B cell (primary cell): ENCODE results near the gene CBLN3. TPM values are rescaled to one million over a fixed set of nuclear protein-coding genes. Genes with fewer than 3 reads are reported as not detected.

Experiments
- ATAC-seq: fragments of 200-7000 bp; cut with Tn5 transposase; one replicate; pipeline ENCODE4 v1.10.0; 2021; ENCODE audit warnings: low read depth, mild to moderate bottlenecking, moderate number of reproducible peaks, moderate library complexity
- CTCF ChIA-PET: fragments of 350-600 bp; sonication (Branson Sonifier 250); formaldehyde crosslinking; loops from one replicate; lab custom pipeline; 2021; ENCODE audit warnings: antibody characterized with exemption, inconsistent platforms; lab: Charles Lee
- POLR2A ChIA-PET: fragments of 350-600 bp; sonication (Branson Sonifier 250); formaldehyde crosslinking; loops from one replicate; lab custom pipeline; 2021; ENCODE audit warnings: antibody characterized with exemption; lab: Charles Lee
- DNase-seq: peaks from one replicate; pipeline ENCODE4 v3.0.0; 2013
- H2AFZ ChIP-seq: 2 replicates; pipeline ENCODE4 v1.6.1; 2012; ENCODE audit warnings: mild to moderate bottlenecking, low read depth, low read length; ENCODE audit not compliant: insufficient read depth, poor library complexity, severe bottlenecking
- H3K27ac ChIP-seq, 2 donors: 1 replicate in 1 of 2; 2 replicates in 1 of 2; pipeline ENCODE4 v1.5.1; 2012 to 2013; ENCODE audit warnings: low read length in 2 of 2, mild to moderate bottlenecking in 2 of 2, moderate library complexity in 1 of 2
- H3K27me3 ChIP-seq, 4 experiments: fragments of 200-600 bp in 1 of 4; sonication (generic) in 1 of 4; replicated peaks in 1 of 4; 1 replicate in 2 of 4; 2 replicates in 2 of 4; pipeline versions ENCODE4 v1.6.1 to v1.7.0; 2013 to 2016; ENCODE audit warnings: low read length in 3 of 4, mild to moderate bottlenecking in 2 of 4, mixed read lengths in 1 of 4, moderate library complexity in 1 of 4; ENCODE audit not compliant: insufficient read depth in 4 of 4, control insufficient read depth in 3 of 4; ENCODE audit errors: control extremely low read depth in 1 of 4
- H3K36me3 ChIP-seq, 2 experiments: replicated peaks in 1 of 2; 1 replicate in 1 of 2; 2 replicates in 1 of 2; pipeline versions ENCODE4 v1.6.1 to v1.7.1; 2013; ENCODE audit warnings: low read length in 1 of 2; ENCODE audit not compliant: insufficient read depth in 2 of 2, control insufficient read depth in 1 of 2; ENCODE audit errors: control extremely low read depth in 1 of 2, extremely low read depth in 1 of 2
- H3K4me1 ChIP-seq, 2 donors: fragments of 200-600 bp in 1 of 2; sonication (generic) in 1 of 2; 1 replicate in 1 of 2; 2 replicates in 1 of 2; pipeline versions ENCODE4 v1.5.1 to v1.6.1; 2013 to 2017; ENCODE audit warnings: low read length in 2 of 2; ENCODE audit not compliant: control insufficient read depth in 2 of 2, insufficient read depth in 2 of 2
- H3K4me2 ChIP-seq: replicated peaks from 2 replicates; pipeline ENCODE3; 2012; ENCODE audit warnings: mild to moderate bottlenecking, low read depth, low read length; ENCODE audit not compliant: poor library complexity, severe bottlenecking
- H3K4me3 ChIP-seq, 5 experiments: fragments of 200-600 bp in 1 of 5; sonication (generic) in 1 of 5; 1 replicate in 3 of 5; 2 replicates in 2 of 5; pipeline versions ENCODE4 v1.5.1 to v1.7.0; 2011 to 2016; ENCODE audit warnings: low read length in 4 of 5, mild to moderate bottlenecking in 4 of 5, low read depth in 2 of 5, control low read depth in 1 of 5, moderate library complexity in 1 of 5; ENCODE audit not compliant: insufficient read depth in 1 of 5; ENCODE audit errors: control extremely low read depth in 1 of 5, extremely low read depth in 1 of 5
- H3K79me2 ChIP-seq: fragments of 200-600 bp; sonication (generic); one replicate; pipeline ENCODE4 v1.6.0; 2016; ENCODE audit warnings: low read length; ENCODE audit not compliant: control insufficient read depth, insufficient read depth
- H3K9ac ChIP-seq: fragments of 200-600 bp; sonication (generic); 2 replicates; pipeline ENCODE4 v1.6.1; 2017; ENCODE audit warnings: mild to moderate bottlenecking, low read length, moderate library complexity
- H3K9me3 ChIP-seq, 3 donors: one replicate each; pipeline versions ENCODE4 v1.6.1 to v1.7.1; 2013; ENCODE audit warnings: low read length in 2 of 3; ENCODE audit not compliant: control insufficient read depth in 2 of 3, insufficient read depth in 1 of 3; ENCODE audit errors: control extremely low read depth in 1 of 3
- H4K20me1 ChIP-seq: 2 replicates; pipeline ENCODE4 v1.6.0; 2012; ENCODE audit warnings: mild to moderate bottlenecking, low read length; ENCODE audit not compliant: insufficient read depth, control insufficient read depth, poor library complexity, severe bottlenecking
- H3K27ac Mint-ChIP-seq: one replicate; pipeline ENCODE4 v1.8.0; 2021; ENCODE audit warnings: mixed read lengths
- H3K27me3 Mint-ChIP-seq: one replicate; pipeline ENCODE4 v1.8.0; 2021; ENCODE audit warnings: mixed read lengths
- H3K4me1 Mint-ChIP-seq: one replicate; pipeline ENCODE4 v1.8.0; 2021; ENCODE audit warnings: mixed read lengths
- H3K4me3 Mint-ChIP-seq: one replicate; pipeline ENCODE4 v1.8.0; 2021; ENCODE audit warnings: mixed read lengths
- H3K9me3 Mint-ChIP-seq: one replicate; pipeline ENCODE4 v1.8.0; 2022; ENCODE audit warnings: mixed read lengths; ENCODE audit not compliant: insufficient read depth
- EZH2 ChIP-seq: IDR thresholded peaks from 2 replicates; pipeline ENCODE4 v1.6.1; 2012; ENCODE audit warnings: borderline replicate concordance, low read depth, mild to moderate bottlenecking, moderate library complexity, low read length; ENCODE audit not compliant: insufficient read depth, poor library complexity, severe bottlenecking
- WGBS: methylation state at CpG from one replicate; pipeline ENCODE4 v1.1.5; 2013; ENCODE audit warnings: missing lambda C conversion rate; ENCODE audit not compliant: insufficient coverage; 5-methylcytosine and 5-hydroxymethylcytosine counted together
- intact Hi-C: fragments of 100-400 bp; cut with micrococcal nuclease; formaldehyde crosslinking; loops from one replicate; pipeline ENCODE4 v1.10.0; 2022
- polyA plus RNA-seq: library from polyadenylated mRNA; depleted of rRNA; stranded (reverse); fragments of >200 nt; gene quantifications from 2 replicates; pipeline ENCODE4 v1.2.3, GENCODE V29; 2012
- total RNA-seq, 2 donors: library from RNA; stranded (reverse); fragments of 120-200 nt in 1 of 2; gene quantifications; 1 replicate in 1 of 2; 2 replicates in 1 of 2; pipeline versions ENCODE4 v1.2.3 to v1.2.4, GENCODE V29; 2013 to 2022
- TF ChIP-seq, protein P1 (sequence below): fragments of 200-600 bp; IDR thresholded peaks from one replicate; pipeline ENCODE4 v1.8.0; 2022; ENCODE audit warnings: antibody characterized with exemption, mild to moderate bottlenecking

CBLN3 gene
- total and polyA plus RNA-seq, 2 donors (not counting 1 experiment from before 2014, with no cell fraction given) = 35.0 to 134 TPM

DNA sequence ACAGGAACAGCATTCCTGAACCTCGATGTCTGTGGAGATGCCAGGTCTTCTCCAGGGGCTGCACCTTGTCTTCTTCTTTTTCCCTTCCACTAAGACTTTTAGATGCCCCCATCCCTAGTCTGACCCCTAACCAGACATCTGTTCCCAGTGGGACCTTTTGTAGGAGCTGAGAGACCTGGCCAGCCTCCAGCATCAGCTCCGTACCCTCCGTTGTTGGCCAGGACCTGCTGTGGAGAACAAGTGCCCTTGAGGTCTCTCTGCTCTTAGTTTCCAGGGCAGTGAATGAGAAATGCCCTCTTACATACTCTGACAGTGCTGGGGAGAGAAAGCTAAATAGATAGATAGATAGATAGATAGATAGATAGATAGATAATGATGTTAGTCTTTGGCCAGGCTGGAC lies 29.9 kb upstream of the CBLN3 start:
- H3K27ac ChIP-seq = no peak overlapping the region
- H3K36me3 ChIP-seq = no peaks in the 10 kb centered on the region
- ATAC-seq (no peak), DNase-seq (no peak)
- intact Hi-C loops = no loop called here
- H4K20me1 ChIP-seq = no peaks in the 10 kb centered on the region
- no peaks in the 10 kb centered on the region for H3K27me3 Mint-ChIP-seq
- H3K9ac ChIP-seq = no peak overlapping the region
- H3K4me3 Mint-ChIP-seq = no peak overlapping the region
- TF ChIP-seq EZH2 = no peak
- TF ChIP-seq, protein P1, sequence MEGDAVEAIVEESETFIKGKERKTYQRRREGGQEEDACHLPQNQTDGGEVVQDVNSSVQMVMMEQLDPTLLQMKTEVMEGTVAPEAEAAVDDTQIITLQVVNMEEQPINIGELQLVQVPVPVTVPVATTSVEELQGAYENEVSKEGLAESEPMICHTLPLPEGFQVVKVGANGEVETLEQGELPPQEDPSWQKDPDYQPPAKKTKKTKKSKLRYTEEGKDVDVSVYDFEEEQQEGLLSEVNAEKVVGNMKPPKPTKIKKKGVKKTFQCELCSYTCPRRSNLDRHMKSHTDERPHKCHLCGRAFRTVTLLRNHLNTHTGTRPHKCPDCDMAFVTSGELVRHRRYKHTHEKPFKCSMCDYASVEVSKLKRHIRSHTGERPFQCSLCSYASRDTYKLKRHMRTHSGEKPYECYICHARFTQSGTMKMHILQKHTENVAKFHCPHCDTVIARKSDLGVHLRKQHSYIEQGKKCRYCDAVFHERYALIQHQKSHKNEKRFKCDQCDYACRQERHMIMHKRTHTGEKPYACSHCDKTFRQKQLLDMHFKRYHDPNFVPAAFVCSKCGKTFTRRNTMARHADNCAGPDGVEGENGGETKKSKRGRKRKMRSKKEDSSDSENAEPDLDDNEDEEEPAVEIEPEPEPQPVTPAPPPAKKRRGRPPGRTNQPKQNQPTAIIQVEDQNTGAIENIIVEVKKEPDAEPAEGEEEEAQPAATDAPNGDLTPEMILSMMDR = no peak
- no peak overlapping the region for H3K4me3 ChIP-seq
- H3K9me3 Mint-ChIP-seq = peaks cover 2% of the 10 kb centered on the region
- peaks cover 3% of the 10 kb centered on the region for H3K4me1 Mint-ChIP-seq
- H3K79me2 ChIP-seq = no peaks in the 10 kb centered on the region
- H3K9me3 ChIP-seq = peaks cover 1 to 5% (median 3%) of the 10 kb centered on the region in 3 donors
- ChIA-PET CTCF (no interaction called here), POLR2A (interaction anchor here (0.6 kb wide), 1 partner anchor 898 kb away, joined by 6 read pairs; no protein-coding TSS in a partner anchor)
- no peak overlapping the region for H3K4me2 ChIP-seq
- 97% methylated on average over 3 of the region's 3 CpGs for WGBS
- no peaks in the 10 kb centered on the region for H3K4me1 ChIP-seq
- no peaks in the 10 kb centered on the region for H3K27me3 ChIP-seq
- H2AFZ ChIP-seq = no peak overlapping the region
- H3K27ac Mint-ChIP-seq = no peak overlapping the region

DNA sequence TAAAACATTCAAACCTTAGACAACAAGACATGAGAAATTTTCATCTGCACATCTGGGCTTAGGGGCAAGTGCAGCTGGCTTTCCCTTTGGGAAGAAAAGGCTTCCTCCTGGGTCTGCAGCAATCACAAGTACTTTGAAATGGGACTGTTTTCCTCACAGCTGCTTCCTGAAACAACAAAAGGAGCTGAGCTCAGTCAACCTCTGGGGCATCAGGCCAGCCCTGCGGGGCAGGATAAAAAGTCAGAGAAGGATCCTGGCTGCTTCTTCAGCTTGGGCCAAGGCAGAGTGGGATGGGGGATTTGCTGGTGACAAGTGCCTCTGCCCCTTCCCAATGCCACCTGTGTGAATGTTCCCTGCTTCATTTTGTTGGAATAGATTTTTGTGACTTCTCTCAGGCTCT lies 29.3 kb upstream of the CBLN3 start:
- 86% methylated on average over 1 of the region's 1 CpG for WGBS
- no peak overlapping the region for H3K4me3 ChIP-seq
- intact Hi-C loops = no loop called here
- DNase-seq (no peak), ATAC-seq (no peak)
- ChIA-PET CTCF (no interaction called here), POLR2A (no interaction called here)
- Mint-ChIP-seq H3K4me1 (no peaks in the 10 kb centered on the region), H3K27me3 (no peaks in the 10 kb centered on the region), H3K9me3 (peaks cover 2% of the 10 kb centered on the region), H3K4me3 (no peak overlapping the region), H3K27ac (no peak overlapping the region)
- no peaks in the 10 kb centered on the region for H3K4me1 ChIP-seq
- TF ChIP-seq, protein P1 = no peak
- TF ChIP-seq EZH2 = no peak
- no peak overlapping the region for H3K9ac ChIP-seq
- no peak overlapping the region for H2AFZ ChIP-seq
- no peak overlapping the region for H3K27ac ChIP-seq
- no peaks in the 10 kb centered on the region for H3K36me3 ChIP-seq
- H3K9me3 ChIP-seq = peaks cover 1 to 6% (median 3%) of the 10 kb centered on the region in 3 donors
- no peaks in the 10 kb centered on the region for H3K79me2 ChIP-seq
- H3K4me2 ChIP-seq = no peak overlapping the region
- H3K27me3 ChIP-seq = no peaks in the 10 kb centered on the region
- no peaks in the 10 kb centered on the region for H4K20me1 ChIP-seq
